CD1c-positive myeloid dendritic cell (primary cell): ENCODE data around the gene FFAR3.
"Not testable (repeated sequence)": the region's sequence is repeated elsewhere in the genome, so short reads cannot be mapped to it uniquely, and the experiment has no call there.

ENCODE experiments used
- DNase-seq: peaks from one replicate; pipeline ENCODE4 v3.0.0-alpha.2; 2016; ENCODE audit errors: extremely low spot score

The FFAR3 gene

DNA sequence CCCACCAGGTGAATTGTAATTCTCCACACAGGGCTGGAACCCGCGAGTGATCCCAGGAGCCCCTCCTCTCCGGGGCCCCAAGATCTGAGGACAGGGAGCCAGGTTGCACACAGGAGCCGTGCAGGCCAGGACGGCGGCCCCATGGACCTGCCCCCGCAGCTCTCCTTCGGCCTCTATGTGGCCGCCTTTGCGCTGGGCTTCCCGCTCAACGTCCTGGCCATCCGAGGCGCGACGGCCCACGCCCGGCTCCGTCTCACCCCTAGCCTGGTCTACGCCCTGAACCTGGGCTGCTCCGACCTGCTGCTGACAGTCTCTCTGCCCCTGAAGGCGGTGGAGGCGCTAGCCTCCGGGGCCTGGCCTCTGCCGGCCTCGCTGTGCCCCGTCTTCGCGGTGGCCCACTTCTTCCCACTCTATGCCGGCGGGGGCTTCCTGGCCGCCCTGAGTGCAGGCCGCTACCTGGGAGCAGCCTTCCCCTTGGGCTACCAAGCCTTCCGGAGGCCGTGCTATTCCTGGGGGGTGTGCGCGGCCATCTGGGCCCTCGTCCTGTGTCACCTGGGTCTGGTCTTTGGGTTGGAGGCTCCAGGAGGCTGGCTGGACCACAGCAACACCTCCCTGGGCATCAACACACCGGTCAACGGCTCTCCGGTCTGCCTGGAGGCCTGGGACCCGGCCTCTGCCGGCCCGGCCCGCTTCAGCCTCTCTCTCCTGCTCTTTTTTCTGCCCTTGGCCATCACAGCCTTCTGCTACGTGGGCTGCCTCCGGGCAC lies 6.7 kb upstream of the FFAR3 start:
- DNase-seq = no peak

DNA sequence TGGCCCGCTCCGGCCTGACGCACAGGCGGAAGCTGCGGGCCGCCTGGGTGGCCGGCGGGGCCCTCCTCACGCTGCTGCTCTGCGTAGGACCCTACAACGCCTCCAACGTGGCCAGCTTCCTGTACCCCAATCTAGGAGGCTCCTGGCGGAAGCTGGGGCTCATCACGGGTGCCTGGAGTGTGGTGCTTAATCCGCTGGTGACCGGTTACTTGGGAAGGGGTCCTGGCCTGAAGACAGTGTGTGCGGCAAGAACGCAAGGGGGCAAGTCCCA lies 6.1 kb upstream of the FFAR3 start:
- no peak for DNase-seq

- peak; percentile 86 for DNase-seq
Observed at GRCh38 chr19:35352448-35353304, 5.6 kb upstream of the FFAR3 start.

DNA sequence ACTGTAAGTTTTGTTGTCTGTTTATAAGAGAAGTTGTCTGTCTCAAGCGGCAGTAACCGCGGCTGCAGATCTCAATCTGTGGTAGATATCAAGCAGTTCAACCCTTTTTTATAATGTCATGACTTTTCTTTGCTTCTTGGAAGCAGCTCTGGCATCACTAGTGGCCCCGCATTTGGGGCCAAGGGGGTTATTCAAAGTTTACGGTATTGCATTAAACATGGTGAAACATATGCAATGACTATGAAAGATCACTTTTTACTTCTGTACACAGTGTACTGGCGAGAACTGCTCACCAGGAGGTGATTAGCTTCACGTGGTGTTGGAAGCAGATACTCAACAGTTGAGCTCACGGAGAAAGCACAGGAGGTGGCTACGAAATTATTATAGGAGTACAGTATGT lies 4.6 kb upstream of the FFAR3 start:
- no peak for DNase-seq

- no peak for DNase-seq
Observed at GRCh38 chr19:35354898-35355297, 3.4 kb upstream of the FFAR3 start.

DNA sequence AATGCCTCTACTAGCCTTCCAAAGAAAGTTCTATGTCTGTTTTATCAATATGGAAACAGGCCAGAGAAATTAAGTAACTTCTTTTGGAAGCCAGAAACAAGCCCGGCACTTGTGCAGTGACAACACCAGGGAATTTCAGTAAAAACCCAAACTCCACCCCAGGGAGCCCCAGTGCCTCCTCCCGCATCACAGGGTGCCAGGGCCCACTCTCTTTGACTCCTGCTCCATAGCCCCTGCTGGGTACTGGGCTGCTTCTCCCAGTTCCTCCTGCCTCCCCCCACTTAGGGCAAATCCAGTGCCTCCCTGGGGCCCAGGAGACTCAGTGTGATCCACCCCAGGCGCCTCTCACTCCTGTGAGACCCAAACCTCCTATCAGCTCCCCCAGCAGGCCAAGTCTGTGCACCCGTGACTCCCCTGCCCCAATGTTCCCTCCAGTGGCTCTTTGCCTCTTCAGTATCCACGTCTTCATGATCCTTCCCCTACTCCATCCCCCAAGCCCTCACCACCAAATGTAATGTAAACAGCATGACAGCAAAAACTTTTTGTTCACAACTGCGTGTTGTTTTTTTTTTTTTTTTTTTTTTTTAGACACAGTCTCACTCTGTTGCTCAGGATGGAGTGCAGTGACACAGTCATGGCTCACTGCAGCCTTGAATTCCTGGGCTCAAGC lies 2.3 kb upstream of the FFAR3 start:
- no peak for DNase-seq

- not testable (repeated sequence) for DNase-seq
Observed at GRCh38 chr19:35358834-35359233, 574 bp downstream of the FFAR3 start.

DNA sequence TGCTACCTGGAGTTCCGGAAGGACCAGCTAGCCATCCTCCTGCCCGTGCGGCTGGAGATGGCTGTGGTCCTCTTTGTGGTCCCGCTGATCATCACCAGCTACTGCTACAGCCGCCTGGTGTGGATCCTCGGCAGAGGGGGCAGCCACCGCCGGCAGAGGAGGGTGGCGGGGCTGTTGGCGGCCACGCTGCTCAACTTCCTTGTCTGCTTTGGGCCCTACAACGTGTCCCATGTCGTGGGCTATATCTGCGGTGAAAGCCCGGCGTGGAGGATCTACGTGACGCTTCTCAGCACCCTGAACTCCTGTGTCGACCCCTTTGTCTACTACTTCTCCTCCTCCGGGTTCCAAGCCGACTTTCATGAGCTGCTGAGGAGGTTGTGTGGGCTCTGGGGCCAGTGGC lies 1.1 kb downstream of the FFAR3 start:
- not testable (repeated sequence) for DNase-seq

GRCh38 chr19:35360081-35360480 lies 1.8 kb downstream of the FFAR3 start:
- DNase-seq = not testable (repeated sequence)

DNA sequence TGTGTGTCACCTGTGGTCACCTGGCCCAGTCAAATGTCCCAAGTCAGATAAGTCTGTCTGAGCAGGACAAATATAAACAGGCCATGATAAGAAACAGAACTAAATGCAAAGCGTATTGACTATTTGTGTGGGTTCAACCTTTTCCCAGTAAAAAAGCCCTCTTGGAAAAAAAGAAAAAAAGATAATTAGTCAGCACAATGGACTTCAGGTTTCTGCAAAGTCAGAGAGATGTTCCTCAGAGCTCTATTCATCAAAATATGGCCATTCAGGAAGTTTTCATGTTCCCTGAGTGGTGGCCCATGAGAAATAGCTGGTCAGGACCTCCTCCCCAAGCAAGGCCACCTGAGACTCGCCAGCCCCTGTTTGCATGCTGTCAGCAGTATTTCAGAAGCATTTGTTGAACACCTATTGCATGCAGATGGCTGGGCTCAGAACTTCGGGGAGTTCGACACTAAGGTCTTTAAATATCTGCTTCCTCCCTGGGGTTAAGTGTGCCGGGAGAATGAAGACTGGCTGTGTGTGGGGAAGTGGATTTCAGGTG lies 2.7 kb downstream of the FFAR3 start:
- peak; percentile 17 for DNase-seq

- no peak for DNase-seq
Observed at GRCh38 chr19:35362261-35363000, 4.2 kb downstream of the FFAR3 start.

- DNase-seq = no peak
Observed at GRCh38 chr19:35363001-35363590, 4.8 kb downstream of the FFAR3 start.

DNA sequence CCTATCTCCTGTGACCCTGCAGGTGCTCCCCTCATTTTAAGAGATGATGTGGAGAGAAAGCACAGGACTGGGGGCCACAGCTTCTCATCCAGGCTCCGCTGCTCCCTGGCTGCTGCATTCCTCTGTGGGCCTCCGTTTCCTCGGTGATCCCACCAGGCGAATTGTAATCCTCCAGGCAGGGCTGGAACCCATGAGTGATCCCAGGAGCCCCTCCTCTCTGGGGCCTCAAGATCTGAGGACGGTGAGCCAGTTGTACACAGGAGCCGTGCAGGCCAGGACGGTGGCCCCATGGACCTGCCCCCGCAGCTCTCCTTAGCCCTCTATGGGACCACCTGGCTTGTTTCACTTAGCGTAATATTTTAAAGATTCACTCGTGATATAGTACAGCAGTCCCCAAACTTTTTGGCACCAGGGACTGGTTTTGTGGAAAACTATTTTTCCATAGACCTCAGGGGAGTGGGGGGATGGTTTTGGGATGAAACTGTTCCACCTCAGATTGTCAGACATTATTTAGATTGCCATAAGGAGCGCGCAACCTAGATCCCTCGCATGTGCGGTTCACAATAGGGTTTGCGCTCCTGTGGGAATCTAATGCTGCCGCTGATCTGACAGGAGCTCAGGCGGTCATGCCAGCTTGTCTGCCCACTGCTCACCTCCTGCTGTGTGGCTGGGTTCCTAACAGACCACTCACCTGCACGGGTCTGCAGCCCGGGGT lies 5.6 kb downstream of the FFAR3 start:
- no peak for DNase-seq

DNA sequence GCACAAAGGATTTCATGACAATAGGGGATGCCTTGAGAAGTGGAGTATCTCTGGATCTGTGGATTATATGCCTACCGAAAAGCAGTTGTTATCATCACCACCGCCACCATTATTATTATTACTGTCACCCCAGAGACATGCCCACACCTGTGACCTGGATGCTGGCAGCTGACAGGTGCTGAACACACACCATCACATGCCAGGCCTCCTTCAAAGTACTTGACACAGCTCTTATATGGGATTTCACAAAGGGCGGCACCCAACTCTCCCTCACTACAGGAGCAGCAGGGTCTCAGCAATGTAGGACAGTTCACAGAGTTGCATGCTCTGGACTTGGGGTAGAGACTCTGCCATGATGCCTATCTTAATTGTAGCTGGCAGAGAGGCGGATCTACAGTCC lies 7.0 kb downstream of the FFAR3 start:
- no peak for DNase-seq

GRCh38 chr19:35368378-35368777 lies 10.1 kb downstream of the FFAR3 start:
- DNase-seq = no peak

DNA sequence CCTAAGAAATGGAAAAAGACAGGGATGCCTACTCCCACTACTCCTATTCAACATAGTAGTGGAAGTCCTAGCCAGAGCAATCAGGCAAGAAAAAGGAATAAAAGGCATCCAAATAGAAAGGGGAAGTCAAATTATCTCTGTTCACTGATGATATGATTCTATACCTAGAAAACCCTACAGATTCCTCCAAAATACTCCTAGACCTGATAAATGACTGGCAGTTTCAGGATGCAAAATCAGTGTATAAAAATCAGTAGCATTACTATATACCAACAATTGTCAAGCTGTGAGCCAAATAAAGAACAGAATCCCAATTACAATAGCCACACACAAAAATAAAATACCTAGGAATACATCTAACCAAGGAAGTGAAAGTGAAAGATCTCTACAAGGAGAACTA lies 11.3 kb downstream of the FFAR3 start:
- peak; percentile 12 for DNase-seq

DNA sequence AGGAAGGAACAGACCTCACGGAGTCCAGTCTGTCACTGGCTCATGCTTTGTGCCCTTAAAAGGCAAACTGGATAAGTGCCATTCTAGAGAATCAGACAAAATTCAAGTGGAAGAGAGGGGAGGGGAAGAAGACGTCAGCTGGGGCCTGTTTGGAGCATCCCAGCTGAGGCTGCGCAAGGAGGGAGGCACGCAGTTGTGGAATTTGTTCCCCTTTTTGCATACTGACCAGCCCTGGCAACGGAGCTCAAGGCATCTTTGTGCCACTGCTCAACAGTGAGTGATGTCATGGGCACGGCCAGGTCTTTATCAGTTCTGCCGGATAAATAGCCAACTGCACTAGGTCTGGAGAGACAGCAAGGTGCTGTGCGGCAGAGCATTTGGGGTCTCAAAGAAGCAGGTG lies 12.5 kb downstream of the FFAR3 start, which contains the start of gene GPR42:
Gene GPR42 (plus strand): TSS at position 347 of the 400 bp plus-strand sequence. CDS start 292 bp downstream, outside the sequence.
- no peak for DNase-seq

DNA sequence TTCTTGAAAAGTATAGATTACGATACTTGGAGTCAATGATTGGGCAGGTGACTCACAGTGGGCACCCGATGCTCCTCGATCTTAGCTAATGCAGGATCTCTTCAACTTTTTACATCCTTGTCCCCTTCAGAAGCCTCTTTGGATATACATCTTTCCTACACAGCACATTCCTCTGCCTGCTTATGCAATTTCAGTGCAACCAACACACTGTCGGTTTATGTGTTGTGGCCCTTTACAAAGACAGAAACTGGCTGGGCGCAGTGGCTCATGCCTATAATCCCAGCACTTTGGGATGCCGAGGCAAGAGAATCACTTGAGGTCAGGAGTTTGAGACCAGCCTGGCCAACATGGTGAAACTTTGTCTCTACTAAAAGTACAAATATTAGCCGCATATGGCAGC lies 15.2 kb downstream of the FFAR3 start:
- DNase-seq = no peak

- not testable (repeated sequence) for DNase-seq
Observed at GRCh38 chr19:35374031-35374430, 15.8 kb downstream of the FFAR3 start.

GRCh38 chr19:35375505-35376307 lies 17.4 kb downstream of the FFAR3 start:
- DNase-seq = no peak
